ENCODE results near the gene GEMIN7. TPM values are rescaled to one million over a fixed set of nuclear protein-coding genes. Genes with fewer than 3 reads are reported as not detected.

The GEMIN7 gene
- total and polyA plus RNA-seq, 12 donors = 10.7 to 38.2 (median 14.8) TPM

GRCh38 chr19:45076851-45077730 is 2.0 kb upstream of the GEMIN7 start:
- WGBS, 2 donors = 82% methylated on average over 15 of the region's 15 CpGs
- peak overlapping the region in 8 of 10 donors; percentile 47 to 71 (median 54) for H3K4me3 ChIP-seq
- ATAC-seq (no peak), DNase-seq (no peak)
- no peaks in the 10 kb centered on the region for H3K9me3 ChIP-seq
- H3K36me3 ChIP-seq = peaks cover 0 to 14% (median 2%) of the 10 kb centered on the region in 9 donors
- peaks cover 13 to 51% (median 33%) of the 10 kb centered on the region in 9 donors for H3K4me1 ChIP-seq
- no peaks in the 10 kb centered on the region for H3K27me3 ChIP-seq
- TF ChIP-seq CTCF (IDR thresholded peaks at IDR 0.05) = no peak
- peak overlapping the region in 3 of 10 donors; percentile 26 to 88 (median 47) for H3K27ac ChIP-seq
- intact Hi-C loops (cut with DNase I) = no loop called here

- DNase-seq (no peak), ATAC-seq (peak in 2 of 8 donors; percentile 1 to 2)
- WGBS, 2 donors = 56 to 60% methylated on average over 10 of the region's 10 CpGs
- Histone ChIP-seq H3K36me3 (peaks cover 0 to 22% (median 11%) of the 10 kb centered on the region in 9 donors), H3K27ac (peak overlapping the region in 7 of 10 donors; percentile 68 to 93 (median 84)), H3K4me1 (peaks cover 13 to 51% (median 33%) of the 10 kb centered on the region in 9 donors), H3K4me3 (peak overlapping the region in 9 of 10 donors; percentile 59 to 100 (median 94)), H3K9me3 (no peaks in the 10 kb centered on the region), H3K27me3 (no peaks in the 10 kb centered on the region)
- intact Hi-C loops (cut with DNase I) = loop anchor here in 2 of 10 donors (2.0 kb wide), 2 partner anchors 26 to 40 kb away; partner anchors contain the start of gene CLASRP (in 1 of the 2)
- no peak for TF ChIP-seq CTCF (IDR thresholded peaks at IDR 0.05)
These were observed 534 bp upstream of the GEMIN7 start for GRCh38 chr19:45078390-45079062.

DNA sequence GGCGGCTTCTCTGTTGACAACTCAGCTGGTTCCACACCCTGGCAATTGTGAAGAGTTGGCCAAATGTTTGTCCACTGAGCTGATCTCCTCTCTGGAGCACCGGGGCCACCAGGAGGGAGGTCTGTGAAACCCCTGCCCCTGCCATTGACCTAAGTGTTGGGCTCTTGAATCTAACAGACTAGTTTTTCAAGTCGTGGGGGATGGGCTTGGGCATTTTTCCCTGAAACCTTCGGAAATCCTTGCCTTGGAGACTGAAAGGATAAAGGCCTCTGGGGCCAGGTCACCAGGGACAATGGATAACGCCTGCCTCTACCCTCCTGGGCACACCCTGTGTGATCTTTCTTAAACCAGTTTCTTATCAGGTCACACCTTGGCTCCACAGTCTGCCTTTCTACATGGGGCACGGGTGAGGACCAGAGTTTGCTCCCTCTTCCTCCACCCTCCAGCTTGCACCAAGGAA is 881 bp downstream of the GEMIN7 start:
- intact Hi-C loops (cut with DNase I) = loop anchor here in 2 of 10 donors (2.0 kb wide), 2 partner anchors 25 to 41 kb away; partner anchors contain the start of gene CLASRP (in 1 of the 2)
- 8 to 11% methylated on average over 6 of the region's 6 CpGs for WGBS, 2 donors
- H3K9me3 ChIP-seq = no peaks in the 10 kb centered on the region
- peak overlapping the region in 6 of 10 donors; percentile 68 to 93 (median 83) for H3K27ac ChIP-seq
- peak in 1 of 8 donors; percentile 3 for ATAC-seq
- no peak for DNase-seq
- TF ChIP-seq CTCF (IDR thresholded peaks at IDR 0.05) = no peak
- H3K27me3 ChIP-seq = no peaks in the 10 kb centered on the region
- peak overlapping the region; percentile 59 to 100 (median 94) for H3K4me3 ChIP-seq
- H3K36me3 ChIP-seq = peaks cover 0 to 28% (median 11%) of the 10 kb centered on the region in 9 donors
- H3K4me1 ChIP-seq = peaks cover 13 to 46% (median 33%) of the 10 kb centered on the region in 9 donors

DNA sequence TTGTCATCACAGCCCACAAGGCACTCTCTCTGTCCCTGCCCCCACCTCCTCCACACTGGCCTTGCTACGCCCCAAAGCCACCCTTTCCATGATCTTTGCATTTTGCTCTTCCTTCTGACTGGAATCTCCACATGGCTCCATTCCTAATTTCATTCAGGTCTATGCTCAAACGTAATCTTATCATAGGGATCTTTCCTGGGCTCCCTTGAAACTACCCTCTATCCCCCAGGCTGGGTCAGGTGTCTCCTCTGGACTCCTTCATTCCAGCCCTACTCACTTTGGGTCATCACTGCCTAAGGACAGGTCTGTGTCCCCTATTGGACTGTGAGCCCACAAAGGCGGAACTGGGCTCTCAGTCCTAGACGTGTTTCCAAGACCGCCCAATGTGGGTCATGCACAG is 3.1 kb downstream of the GEMIN7 start:
- peaks cover 13 to 28% (median 19%) of the 10 kb centered on the region in 9 donors for H3K4me1 ChIP-seq
- no peak overlapping the region for H3K4me3 ChIP-seq
- no peaks in the 10 kb centered on the region for H3K27me3 ChIP-seq
- TF ChIP-seq CTCF (IDR thresholded peaks at IDR 0.05) = no peak
- 86 to 87% methylated on average over 5 of the region's 5 CpGs for WGBS, 2 donors
- intact Hi-C loops (cut with DNase I) = no loop called here
- H3K9me3 ChIP-seq = no peaks in the 10 kb centered on the region
- ATAC-seq (no peak), DNase-seq (no peak)
- no peak overlapping the region for H3K27ac ChIP-seq
- peaks cover 0 to 43% (median 11%) of the 10 kb centered on the region in 9 donors for H3K36me3 ChIP-seq

Measured in heart right ventricle (tissue), 16 donors.